NB4 (cell line): ENCODE measurements around the gene RIT2.

Experiments
- CTCF ChIP-seq: IDR thresholded peaks from one replicate; pipeline ENCODE4 v1.5.1; 2012; ENCODE audit warnings: low read depth, low read length
- MAX ChIP-seq: IDR thresholded peaks from 2 replicates; pipeline ENCODE4 v1.6.1; 2011; ENCODE audit warnings: low read depth, low read length
- POLR2A ChIP-seq: IDR thresholded peaks from 2 replicates; pipeline ENCODE4 v1.6.1; 2011; ENCODE audit warnings: mild to moderate bottlenecking; ENCODE audit not compliant: insufficient read length; ENCODE audit errors: extremely low read depth

- TF ChIP-seq CTCF = no peak
- no peak for TF ChIP-seq POLR2A
- no peak for TF ChIP-seq MAX
Measured at GRCh38 chr18:42937436-42937835, 178.0 kb downstream of the RIT2 start.
